Stimulated activated CD8-positive, alpha-beta memory T cell treated with anti-CD3 and anti-CD28 coated beads, Interleukin-2, amount 100 ng/mL, for 1 hour (primary cell): Measurements from ENCODE around the gene ITPRIPL1.
"Not testable (repeated sequence)": the region's sequence is repeated elsewhere in the genome, so short reads cannot be mapped to it uniquely, and the experiment has no call there.

Experiments used
- DNase-seq, 2 donors: peaks; one replicate each; pipeline ENCODE4 v3.0.0-alpha.2; 2020; ENCODE audit warnings: low read depth in 2 of 2

ITPRIPL1 gene, protein sequence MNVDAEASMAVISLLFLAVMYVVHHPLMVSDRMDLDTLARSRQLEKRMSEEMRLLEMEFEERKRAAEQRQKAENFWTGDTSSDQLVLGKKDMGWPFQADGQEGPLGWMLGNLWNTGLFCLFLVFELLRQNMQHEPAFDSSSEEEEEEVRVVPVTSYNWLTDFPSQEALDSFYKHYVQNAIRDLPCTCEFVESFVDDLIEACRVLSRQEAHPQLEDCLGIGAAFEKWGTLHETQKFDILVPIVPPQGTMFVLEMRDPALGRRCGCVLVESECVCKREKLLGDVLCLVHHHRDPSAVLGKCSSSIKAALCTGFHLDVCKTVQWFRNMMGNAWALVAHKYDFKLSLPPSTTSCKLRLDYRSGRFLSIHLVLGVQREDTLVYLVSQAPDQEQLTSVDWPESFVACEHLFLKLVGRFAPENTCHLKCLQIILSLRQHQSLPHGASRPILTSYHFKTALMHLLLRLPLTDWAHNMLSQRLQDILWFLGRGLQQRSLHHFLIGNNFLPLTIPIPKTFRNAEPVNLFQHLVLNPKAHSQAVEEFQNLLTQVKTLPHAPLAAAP

DNA sequence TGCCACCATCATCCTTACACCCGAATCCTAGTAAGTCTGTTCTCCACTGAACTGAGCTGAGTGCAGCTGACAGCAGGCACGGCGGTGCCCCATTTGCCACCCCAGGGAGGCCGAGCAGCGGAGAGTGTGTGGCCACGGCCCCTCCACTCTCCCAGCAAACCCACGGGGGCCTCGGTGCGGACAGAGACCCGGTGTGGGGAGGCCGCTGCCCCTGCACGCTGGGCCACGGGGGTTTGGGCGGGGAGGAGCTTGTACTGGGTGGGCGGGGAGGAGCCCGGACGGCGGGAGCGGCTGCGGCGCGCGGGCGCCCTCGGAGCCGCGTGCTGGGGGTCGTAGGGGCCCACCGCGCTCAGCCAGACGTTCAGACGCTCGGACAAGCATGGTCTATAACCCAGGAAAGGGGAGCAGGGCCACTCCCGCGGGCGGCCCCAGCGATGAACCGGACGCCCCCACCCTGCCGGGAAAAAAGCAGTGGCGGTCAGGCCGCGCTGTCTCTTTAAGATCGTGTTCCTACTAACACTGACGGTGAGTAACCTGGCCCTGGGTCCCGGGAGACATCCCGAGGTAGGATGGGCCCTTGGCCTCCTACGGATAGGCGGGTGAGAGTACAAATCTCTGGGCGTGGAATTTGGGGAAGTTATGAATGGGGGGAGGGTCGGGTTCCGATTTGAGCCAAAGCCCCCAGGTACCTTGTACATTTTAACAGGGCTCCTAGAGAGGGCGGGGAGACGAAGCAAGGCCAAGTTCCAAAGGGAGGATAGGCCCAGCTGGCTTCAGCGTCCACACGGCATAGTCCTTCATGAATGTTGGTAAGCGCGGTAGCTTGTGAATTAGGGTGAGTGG lies at the start of gene ITPRIPL1:
Gene ITPRIPL1, plus strand, starts transcription at position 277 of the 843 bp plus-strand sequence. Its CDS starts 523 bp downstream, at position 800.
- no peak for DNase-seq

DNA sequence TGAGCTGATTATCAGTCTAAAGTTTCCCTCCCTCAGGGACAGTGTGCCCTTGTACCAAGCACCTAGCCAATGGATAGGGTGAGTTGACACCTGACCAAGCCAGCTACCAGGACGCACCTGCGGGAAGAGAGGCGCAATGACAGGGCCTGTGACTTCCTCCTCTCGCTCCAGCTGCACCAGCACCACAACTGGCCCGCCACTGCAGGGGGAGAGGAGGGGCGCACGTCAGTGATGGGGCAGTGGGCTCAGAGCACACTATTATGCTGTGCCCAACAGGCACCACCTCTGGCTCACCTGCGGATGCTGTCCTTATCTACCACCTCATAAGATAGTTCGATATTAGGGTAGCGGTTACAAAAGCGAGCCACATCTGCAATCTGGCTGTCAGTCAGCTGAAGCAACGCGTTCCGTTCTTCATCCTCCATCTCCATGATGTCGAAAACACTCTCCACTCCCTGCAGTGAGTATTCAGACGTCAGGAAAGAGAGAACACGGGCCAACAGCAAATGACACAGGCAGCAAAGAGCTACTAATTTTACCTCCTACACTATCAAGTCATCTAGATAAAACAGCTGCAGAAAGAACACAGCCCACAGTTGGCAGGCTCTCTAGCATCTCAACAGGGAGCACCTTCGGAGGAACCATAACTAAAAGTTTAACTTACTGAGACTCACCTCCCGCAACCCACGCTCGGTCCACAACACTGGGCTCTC lies 48.2 kb upstream of the ITPRIPL1 start:
- DNase-seq, result no peak

DNA sequence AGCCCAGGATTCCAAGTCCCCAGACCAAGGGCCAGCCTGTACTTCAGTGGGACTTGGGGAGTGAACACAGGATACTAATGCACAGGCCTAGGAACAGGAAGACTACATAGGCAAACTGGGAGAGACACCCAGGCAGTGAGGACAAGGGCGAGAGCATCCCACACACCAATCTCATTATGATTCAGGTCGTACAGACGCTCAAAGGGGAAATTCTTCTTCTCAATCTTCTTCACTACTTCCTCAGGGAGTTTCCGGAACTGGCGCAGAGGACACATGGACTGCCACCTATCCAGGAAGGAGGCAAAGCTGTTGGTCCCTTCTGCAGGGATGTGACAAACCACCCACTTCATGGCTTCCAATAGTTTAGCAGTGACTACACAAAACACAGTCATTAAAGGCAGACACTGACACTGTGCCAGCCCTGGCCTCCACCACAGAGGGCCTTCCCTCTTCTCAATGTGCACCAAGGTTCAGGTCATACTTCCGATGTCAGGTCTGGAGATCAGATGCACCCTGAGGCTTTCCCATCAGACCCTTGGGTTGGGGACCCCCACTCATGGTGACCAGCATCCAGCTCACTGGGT lies 37.8 kb upstream of the ITPRIPL1 start:
- DNase-seq, result no peak

DNA sequence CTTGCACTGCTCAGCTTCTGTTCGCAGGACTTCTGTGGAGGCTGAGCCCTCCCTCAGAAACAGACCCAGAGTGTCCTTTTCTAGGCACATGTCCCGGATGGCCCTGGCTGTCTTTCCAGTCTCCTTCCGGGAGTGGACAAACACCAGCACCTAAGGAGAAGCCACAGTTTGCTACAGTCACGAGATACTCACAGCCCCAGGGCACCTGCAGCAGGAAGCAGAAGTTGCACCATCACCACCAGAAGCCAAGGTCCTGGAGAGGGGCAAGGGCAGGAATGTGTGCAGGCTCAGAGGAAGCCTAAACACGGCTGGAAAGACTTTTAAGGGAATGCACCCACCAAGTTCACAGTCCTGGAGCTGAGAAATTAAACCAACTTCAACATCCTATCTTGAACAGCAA lies 33.4 kb upstream of the ITPRIPL1 start:
- no peak for DNase-seq

DNA sequence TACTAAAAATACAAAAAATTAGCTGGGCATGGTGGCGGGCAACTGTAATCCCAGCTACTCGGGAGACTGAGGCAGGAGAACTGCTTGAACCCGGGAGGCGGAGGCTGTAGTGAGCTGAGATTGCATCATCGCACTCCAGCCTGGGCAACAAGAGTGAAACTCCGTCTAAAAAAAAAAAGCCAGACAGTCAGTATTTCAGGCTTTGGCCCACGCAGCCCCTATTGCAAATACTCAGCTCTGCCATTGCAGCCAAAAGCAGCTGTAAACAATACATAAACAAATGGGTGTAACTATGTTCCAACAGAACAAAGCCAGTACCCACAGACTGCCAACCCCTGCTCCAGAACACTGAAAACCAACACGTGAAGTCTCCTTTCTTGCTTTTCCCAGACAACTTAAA lies 30.8 kb upstream of the ITPRIPL1 start:
- DNase-seq, result not testable (repeated sequence)

DNA sequence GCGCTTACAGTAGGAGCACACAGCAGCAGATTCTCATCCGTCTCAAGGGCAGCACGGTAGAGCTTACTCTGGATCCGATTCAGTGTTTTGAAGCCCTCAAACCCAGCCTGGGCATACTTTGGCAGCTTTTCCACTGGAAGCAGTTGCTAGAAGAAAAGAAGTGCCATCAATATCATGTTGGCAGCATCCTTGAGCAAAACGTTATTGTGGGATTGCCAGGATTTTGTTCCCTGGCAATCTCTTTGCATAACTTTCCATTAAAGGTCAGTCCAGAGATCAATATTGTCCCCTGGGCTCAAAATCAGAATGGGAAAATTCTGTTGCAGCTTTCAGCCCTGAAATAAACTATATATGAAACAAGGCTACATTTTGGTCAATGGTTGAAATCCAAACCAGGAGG lies 28.2 kb upstream of the ITPRIPL1 start:
- DNase-seq, result no peak

DNA sequence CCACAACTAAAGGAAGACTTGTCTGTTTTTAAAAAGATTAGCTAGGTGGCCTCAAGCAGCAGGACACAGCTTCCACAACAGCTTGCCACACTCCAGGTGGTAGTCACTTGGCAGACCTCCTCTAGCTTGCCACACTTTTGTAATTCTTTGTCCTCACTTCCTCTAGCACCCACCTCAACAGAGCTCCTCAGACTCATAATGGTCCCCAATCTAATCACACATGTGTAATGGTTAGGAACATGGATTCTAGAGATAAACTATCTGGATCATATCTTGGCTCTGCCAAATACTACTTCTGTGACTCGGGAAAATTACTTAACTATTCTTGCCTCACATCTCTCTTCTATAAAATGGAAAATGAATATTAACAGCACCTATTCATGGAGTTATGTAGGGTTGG lies 23.3 kb upstream of the ITPRIPL1 start:
- no peak for DNase-seq

DNA sequence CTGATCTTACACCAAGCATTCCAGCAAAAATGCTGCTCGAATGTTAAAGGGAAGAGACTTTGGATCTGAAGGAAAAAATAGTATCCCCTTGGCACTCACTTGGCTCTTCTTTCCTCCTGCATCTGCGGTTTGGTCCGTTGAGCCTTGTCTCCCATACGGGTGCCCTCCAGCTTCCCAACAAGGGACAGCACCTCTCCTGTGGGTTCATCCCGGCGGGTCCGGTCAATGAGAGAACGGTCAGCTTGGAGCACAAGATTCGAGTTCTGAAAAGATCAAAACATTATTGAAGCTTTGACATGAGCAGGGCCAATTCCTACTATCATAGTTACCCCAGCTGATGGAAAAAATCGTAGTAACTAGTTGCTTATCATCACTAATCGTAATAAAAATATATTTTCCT lies 20.5 kb upstream of the ITPRIPL1 start:
- DNase-seq, result no peak

DNA sequence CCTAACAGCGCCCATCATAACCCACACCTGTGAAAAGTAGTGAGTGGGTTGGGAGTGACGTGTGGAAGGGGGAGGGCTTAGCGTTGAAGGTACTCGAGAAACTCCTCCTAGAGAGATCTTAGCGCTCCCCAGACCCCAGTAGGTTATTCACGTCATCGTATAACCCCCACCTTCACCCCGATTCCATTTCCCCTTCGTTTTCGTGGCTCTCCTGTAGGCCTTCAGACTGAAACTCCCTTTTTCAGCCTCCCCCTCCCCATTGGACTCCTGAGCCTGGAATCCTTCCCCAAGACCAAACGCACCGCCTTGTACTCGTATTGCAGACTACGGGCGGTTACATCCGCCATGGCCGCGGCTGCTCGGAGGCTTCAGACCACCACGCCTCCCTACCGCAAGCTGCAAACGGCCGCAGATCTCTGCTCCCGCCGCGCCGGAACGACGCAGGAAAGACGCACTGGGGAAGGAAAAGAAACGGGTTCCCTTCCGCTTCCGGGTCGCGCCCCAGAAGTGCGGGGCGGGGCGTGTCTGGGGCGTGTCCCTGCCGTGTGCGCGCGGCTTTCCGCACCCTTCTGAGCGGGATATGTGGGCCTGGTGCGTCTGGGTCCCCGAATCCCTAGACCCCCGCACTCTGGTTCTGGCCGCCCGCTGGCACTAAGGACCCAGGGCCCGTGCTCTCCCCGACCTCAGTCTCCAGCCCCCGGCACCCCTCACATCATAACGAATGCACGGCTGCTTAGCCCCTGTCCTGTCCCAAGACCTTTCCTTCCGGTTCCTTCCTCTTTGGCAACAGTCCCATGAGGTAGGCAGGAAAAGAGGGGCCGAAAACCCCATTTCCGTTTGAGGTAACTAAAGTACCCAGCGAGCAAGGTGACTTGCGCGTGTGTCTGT lies 19.8 kb upstream of the ITPRIPL1 start, which contains the start of gene SNRNP200:
Gene SNRNP200, minus strand, starts transcription at position 456 of the 888 bp plus-strand sequence. Its CDS starts 109 bp downstream, at position 347.
- DNase-seq, result peak; percentile 73 to 85

DNA sequence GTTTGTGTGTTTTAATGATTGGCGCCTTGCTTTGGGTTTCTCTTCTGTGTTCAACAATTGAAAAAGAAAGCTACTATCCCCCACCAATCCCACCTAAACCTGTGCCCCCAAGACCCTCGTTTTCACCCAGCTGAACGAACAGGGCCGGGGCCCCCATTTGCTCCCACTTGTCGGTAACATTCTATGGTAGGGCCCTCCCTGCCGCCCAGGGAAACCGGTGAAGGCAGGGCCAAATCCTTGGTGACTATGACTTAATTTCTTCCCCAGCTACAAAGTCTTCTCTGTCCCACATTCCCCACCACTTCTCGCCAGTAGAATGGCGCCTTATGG lies 19.2 kb upstream of the ITPRIPL1 start:
- no peak for DNase-seq

DNA sequence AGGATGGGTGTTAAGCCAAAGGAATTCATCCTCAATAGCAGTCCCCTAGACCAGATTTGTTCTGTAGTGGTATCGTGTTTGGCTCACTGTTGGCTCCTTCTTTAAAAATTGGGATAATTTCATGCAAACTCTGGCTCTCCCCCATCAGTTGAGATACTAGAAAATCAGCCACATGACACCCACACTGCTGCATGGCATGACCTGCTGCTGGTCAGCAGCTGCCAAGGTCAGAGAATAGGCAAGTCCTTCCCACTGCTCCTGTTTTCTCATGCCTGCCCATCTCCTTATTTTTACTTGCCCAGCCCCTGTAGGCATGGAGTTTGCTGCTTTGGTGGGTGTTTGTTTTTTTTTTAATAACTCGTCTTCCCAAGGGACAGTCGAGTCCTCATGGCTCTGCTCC lies 18.7 kb upstream of the ITPRIPL1 start:
- no peak for DNase-seq

DNA sequence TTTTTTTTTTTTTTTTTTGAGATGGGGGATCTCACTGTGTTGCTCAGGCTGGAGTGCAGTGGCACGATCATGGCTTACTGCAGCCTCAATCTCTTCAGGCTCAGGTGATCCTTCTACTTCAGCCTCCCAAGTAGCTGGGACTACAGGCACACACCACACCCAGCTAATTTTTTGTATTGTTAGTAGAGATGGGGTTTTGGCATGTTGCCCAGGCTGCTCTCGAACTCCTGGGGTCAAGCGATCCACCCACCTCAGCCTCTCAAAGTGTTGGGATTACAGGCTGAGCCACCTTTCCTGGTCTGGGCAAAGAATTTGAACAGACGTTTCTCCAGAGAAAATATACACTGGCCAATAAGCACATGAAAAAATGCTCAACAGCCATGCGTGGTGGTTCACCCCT lies 16.9 kb upstream of the ITPRIPL1 start:
- DNase-seq, result no peak

DNA sequence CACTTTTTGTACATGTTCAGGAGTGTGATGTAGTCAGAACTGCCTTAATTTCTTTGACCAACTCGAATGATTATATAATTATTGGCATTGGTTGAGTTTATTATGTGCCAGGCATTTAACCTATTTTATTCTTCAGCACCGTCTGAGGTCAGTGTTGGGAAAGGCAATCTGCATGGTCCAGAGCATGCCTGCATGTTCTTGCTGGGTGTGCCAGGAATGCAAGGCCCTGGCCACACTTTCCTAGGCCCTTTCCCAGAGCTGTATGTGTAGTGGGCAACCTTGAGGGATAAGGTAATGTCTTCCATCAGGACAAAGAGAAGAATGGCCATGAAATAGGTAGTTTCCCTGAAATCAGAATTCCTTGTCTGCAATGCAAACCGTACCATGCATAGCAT lies 10.1 kb upstream of the ITPRIPL1 start:
- DNase-seq, result no peak

DNA sequence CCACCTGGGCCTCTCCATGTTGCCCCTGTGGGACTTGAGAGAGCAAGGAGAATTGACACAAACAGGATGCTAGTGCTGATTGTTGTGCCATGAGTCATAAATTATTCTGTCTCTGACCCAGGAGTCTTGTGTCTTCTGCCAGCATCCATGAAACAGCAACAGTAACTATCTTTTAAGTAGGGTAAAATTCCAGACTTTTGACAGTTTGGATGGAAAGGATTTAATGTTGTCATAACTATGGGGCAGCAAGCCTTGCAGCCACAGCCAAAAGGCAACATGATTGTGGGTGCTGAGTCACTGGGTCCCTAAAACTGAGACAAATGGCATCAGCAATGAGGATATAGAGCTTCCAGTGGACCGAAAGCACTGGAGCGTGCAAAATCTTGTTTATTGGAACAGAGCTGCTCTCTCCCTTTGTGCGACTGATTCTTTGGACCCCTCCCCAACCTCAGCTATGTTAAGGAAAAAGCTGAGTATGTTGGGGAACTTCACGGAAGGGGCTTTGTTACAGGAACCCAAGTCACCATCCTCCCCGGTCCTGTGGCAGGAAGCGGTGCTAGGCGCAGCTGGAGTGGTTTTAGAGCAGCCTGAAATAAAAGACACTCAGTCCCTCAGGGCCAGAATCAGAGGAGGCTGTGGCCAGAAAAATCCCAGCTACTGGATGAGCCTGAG lies 9.6 kb upstream of the ITPRIPL1 start:
- no peak for DNase-seq

DNA sequence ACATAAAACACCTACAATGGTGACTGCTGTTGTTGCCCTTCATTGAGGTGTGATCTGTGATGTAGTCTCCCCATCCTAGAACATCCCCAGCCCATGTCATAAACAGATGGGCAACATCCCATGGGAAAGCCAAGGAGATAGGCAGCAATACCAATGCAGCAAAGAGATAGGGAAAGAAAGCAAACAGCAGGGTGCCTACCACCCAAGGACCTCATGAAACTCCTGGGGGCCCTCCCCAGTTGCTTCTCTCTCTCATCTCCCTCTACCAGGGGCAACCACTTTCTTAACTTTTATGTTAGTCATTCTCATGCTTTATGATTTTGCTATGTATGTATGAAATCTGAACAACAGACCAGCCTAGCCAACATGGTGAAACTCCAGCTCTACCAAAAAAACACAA lies 8.1 kb upstream of the ITPRIPL1 start:
- DNase-seq, result no peak

DNA sequence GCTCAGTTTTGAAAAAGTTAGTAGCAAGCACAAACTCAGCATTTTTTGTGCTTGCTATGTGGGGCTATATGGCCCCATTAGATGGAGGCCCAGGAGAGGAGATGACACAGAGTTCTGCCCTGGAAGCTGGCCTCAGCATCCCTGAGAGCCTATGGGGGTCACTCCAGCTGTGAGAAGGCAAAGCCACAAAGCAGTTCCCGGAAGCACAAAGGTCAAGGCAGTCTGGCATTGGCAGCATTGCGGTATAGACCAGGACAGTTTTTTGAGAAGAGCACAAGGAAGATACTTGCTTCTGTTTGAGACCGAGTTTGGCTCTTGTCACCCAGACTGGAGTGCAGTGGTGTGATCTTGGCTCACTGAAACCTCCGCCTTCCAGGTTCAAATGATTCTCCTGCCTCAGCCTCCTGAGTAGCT lies 7.5 kb upstream of the ITPRIPL1 start:
- no peak for DNase-seq

DNA sequence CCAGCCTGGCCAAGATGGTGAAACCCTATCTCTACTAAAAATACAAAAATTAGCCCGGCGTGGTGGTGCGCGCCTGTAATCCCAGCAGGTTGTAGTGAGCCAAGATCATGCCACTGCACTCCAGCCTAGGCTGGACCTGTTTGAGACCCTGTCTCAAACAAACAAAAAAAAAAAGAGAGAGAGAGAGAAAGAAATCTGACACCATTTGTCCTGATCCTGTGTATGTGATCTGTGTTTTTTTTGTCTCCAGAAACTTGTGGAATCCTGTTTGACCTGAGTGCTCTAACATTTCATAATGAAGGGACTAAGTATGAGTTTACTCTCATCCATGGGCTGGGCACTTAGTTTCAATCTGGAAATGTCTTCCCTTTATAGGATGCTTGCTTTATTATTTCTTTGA lies 6.4 kb upstream of the ITPRIPL1 start:
- DNase-seq, result no peak

DNA sequence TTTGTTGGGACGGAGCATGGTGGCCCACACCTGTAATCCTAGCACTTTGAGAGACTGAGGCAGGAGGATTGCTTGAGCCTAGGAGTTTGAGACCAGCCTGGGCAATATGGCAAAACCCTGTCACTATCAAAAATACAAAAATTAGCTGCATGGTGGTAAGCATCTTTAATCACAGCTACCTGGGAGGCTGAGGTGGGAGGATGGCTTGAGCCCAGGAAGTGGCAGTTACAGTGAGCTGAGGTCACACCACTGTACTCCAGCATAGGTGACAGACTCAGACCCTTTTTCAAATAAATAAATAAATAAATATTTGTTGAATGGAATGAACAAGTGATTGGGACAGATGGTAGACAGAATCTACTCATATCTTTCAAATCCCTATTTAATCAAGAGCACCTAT lies 5.7 kb upstream of the ITPRIPL1 start:
- DNase-seq, result no peak

DNA sequence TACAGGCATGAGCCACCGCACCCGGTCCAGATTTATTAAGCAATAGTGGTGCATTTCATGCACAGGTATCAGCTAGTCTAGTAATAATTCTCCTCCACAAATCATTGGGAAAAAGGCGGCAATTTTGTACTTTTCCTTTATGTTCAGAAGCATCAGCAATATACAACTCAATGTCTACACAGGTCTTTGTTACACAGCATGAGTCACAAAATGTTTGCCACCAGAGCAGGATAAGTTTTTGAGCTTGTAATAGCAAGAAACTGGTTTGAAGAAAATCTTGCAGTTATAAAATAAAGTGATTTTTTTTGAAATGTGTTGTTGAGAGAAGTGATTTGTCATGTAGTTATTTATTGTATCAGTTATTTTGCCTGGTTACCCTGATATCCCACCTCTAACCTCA lies 4.8 kb upstream of the ITPRIPL1 start:
- DNase-seq, result no peak
